ENCODE data around the gene RARS2.
"Not testable (repeated sequence)": the region's sequence is repeated elsewhere in the genome, so short reads cannot be mapped to it uniquely, and the experiment has no call there.

Gene RARS2

GRCh38 chr6:87504441-87504840 is 85.3 kb downstream of the RARS2 start:
- intact Hi-C loops (cut with micrococcal nuclease) = loop anchor here (10.0 kb wide), 1 partner anchor 110 kb away; no protein-coding TSS in a partner anchor
- H3K9me3 Mint-ChIP-seq = no peaks in the 10 kb centered on the region
- no peak overlapping the region for H3K4me3 Mint-ChIP-seq
- H3K27ac Mint-ChIP-seq = no peak overlapping the region
- H3K27me3 Mint-ChIP-seq = no peaks in the 10 kb centered on the region
- H3K4me1 Mint-ChIP-seq (ENCODE audit: low read depth) = no peaks in the 10 kb centered on the region
- H3K36me3 Mint-ChIP-seq (ENCODE audit: low read depth) = peaks cover 59% of the 10 kb centered on the region

GRCh38 chr6:87501809-87502572 is 87.8 kb downstream of the RARS2 start:
- Mint-ChIP-seq H3K4me1 (ENCODE audit: low read depth) (no peaks in the 10 kb centered on the region), H3K27ac (no peak overlapping the region), H3K36me3 (ENCODE audit: low read depth) (peaks cover 59% of the 10 kb centered on the region), H3K9me3 (no peaks in the 10 kb centered on the region), H3K4me3 (no peak overlapping the region), H3K27me3 (no peaks in the 10 kb centered on the region)
- intact Hi-C loops (cut with micrococcal nuclease) = loop anchor here (10.0 kb wide), 1 partner anchor 107 kb away; no protein-coding TSS in a partner anchor

GRCh38 chr6:87498048-87498447 is 91.7 kb downstream of the RARS2 start:
- intact Hi-C loops (cut with micrococcal nuclease) = no loop called here
- Mint-ChIP-seq H3K9me3 (no peaks in the 10 kb centered on the region), H3K27ac (no peak overlapping the region), H3K36me3 (ENCODE audit: low read depth) (peaks cover 22% of the 10 kb centered on the region), H3K27me3 (no peaks in the 10 kb centered on the region), H3K4me1 (ENCODE audit: low read depth) (no peaks in the 10 kb centered on the region), H3K4me3 (no peak overlapping the region)

GRCh38 chr6:87494761-87495422 is 94.9 kb downstream of the RARS2 start:
- intact Hi-C loops (cut with micrococcal nuclease) = no loop called here
- H3K4me1 Mint-ChIP-seq (ENCODE audit: low read depth) = no peaks in the 10 kb centered on the region
- no peaks in the 10 kb centered on the region for H3K9me3 Mint-ChIP-seq
- H3K27me3 Mint-ChIP-seq = no peaks in the 10 kb centered on the region
- H3K36me3 Mint-ChIP-seq (ENCODE audit: low read depth) = peaks cover 8% of the 10 kb centered on the region
- H3K27ac Mint-ChIP-seq = no peak overlapping the region
- no peak overlapping the region for H3K4me3 Mint-ChIP-seq

- H3K9me3 Mint-ChIP-seq; H3K4me3 Mint-ChIP-seq; H3K4me1 Mint-ChIP-seq (ENCODE audit: low read depth); H3K27ac Mint-ChIP-seq; H3K27me3 Mint-ChIP-seq; intact Hi-C loops (cut with micrococcal nuclease): not testable (repeated sequence)
- peaks cover 21% of the 10 kb centered on the region for H3K36me3 Mint-ChIP-seq (ENCODE audit: low read depth)
Observed at GRCh38 chr6:87489326-87489725, 100.5 kb downstream of the RARS2 start.

GRCh38 chr6:87487555-87487954 is 102.2 kb downstream of the RARS2 start:
- intact Hi-C loops (cut with micrococcal nuclease) = no loop called here
- Mint-ChIP-seq H3K4me3 (no peak overlapping the region), H3K36me3 (ENCODE audit: low read depth) (peaks cover 23% of the 10 kb centered on the region), H3K4me1 (ENCODE audit: low read depth) (peaks cover 23% of the 10 kb centered on the region), H3K27ac (no peak overlapping the region), H3K27me3 (no peaks in the 10 kb centered on the region), H3K9me3 (no peaks in the 10 kb centered on the region)

GRCh38 chr6:87484491-87484890 is 105.3 kb downstream of the RARS2 start:
- Mint-ChIP-seq H3K4me3 (no peak overlapping the region), H3K27ac (no peak overlapping the region), H3K27me3 (no peaks in the 10 kb centered on the region), H3K36me3 (ENCODE audit: low read depth) (peaks cover 31% of the 10 kb centered on the region), H3K9me3 (no peaks in the 10 kb centered on the region), H3K4me1 (ENCODE audit: low read depth) (peaks cover 37% of the 10 kb centered on the region)
- intact Hi-C loops (cut with micrococcal nuclease) = no loop called here

GRCh38 chr6:87483929-87484328 is 105.9 kb downstream of the RARS2 start:
- Mint-ChIP-seq H3K4me1 (ENCODE audit: low read depth) (peaks cover 37% of the 10 kb centered on the region), H3K9me3 (no peaks in the 10 kb centered on the region), H3K27ac (peak overlapping the region; percentile 52), H3K36me3 (ENCODE audit: low read depth) (peaks cover 36% of the 10 kb centered on the region), H3K4me3 (no peak overlapping the region), H3K27me3 (no peaks in the 10 kb centered on the region)
- intact Hi-C loops (cut with micrococcal nuclease) = no loop called here

- H3K9me3 Mint-ChIP-seq = no peaks in the 10 kb centered on the region
- H3K4me3 Mint-ChIP-seq = no peak overlapping the region
- H3K36me3 Mint-ChIP-seq (ENCODE audit: low read depth) = peaks cover 44% of the 10 kb centered on the region
- H3K27ac Mint-ChIP-seq = peak overlapping the region; percentile 33
- peaks cover 28% of the 10 kb centered on the region for H3K4me1 Mint-ChIP-seq (ENCODE audit: low read depth)
- intact Hi-C loops (cut with micrococcal nuclease) = no loop called here
- no peaks in the 10 kb centered on the region for H3K27me3 Mint-ChIP-seq
Observed at GRCh38 chr6:87482366-87482765, 107.4 kb downstream of the RARS2 start.

- H3K27me3 Mint-ChIP-seq = no peaks in the 10 kb centered on the region
- peak overlapping the region; percentile 33 for H3K27ac Mint-ChIP-seq
- H3K9me3 Mint-ChIP-seq = no peaks in the 10 kb centered on the region
- H3K4me3 Mint-ChIP-seq = no peak overlapping the region
- peaks cover 44% of the 10 kb centered on the region for H3K36me3 Mint-ChIP-seq (ENCODE audit: low read depth)
- intact Hi-C loops (cut with micrococcal nuclease) = no loop called here
- H3K4me1 Mint-ChIP-seq (ENCODE audit: low read depth) = peaks cover 28% of the 10 kb centered on the region
Observed at GRCh38 chr6:87481931-87482330, 107.9 kb downstream of the RARS2 start.

GRCh38 chr6:87473419-87473903 is 116.3 kb downstream of the RARS2 start:
- H3K4me3 Mint-ChIP-seq = peak overlapping the region; percentile 94
- peaks cover 21% of the 10 kb centered on the region for H3K36me3 Mint-ChIP-seq (ENCODE audit: low read depth)

GRCh38 chr6:87472525-87473418 is 117.0 kb downstream of the RARS2 start, which contains the start of gene SLC35A1:
SLC35A1 (plus strand) TSS chr6:87472974; CDS start chr6:87473004, 30 bp downstream.
- H3K27me3 Mint-ChIP-seq = no peaks in the 10 kb centered on the region
- peaks cover 14% of the 10 kb centered on the region for H3K36me3 Mint-ChIP-seq (ENCODE audit: low read depth)
- intact Hi-C loops (cut with micrococcal nuclease) = loop anchor here (2.0 to 10.0 kb wide), 6 partner anchors 65 to 1492 kb away; partner anchors contain the start of genes CFAP206, ORC3, RNGTT and SMIM8
- peak within 1 kb of the TSS; percentile 94 for H3K4me3 Mint-ChIP-seq
- peaks cover 13% of the 10 kb centered on the region for H3K4me1 Mint-ChIP-seq (ENCODE audit: low read depth)
- H3K27ac Mint-ChIP-seq = peak within 1 kb of the TSS; percentile 99
- no peaks in the 10 kb centered on the region for H3K9me3 Mint-ChIP-seq

More at GRCh38 chr6:87473419-87473903, 116.3 kb downstream of the RARS2 start:
- no peaks in the 10 kb centered on the region for H3K9me3 Mint-ChIP-seq
- peaks cover 13% of the 10 kb centered on the region for H3K4me1 Mint-ChIP-seq (ENCODE audit: low read depth)
- intact Hi-C loops (cut with micrococcal nuclease) = loop anchor here (2.0 to 10.0 kb wide), 6 partner anchors 66 to 1491 kb away; partner anchors contain the start of genes CFAP206, ORC3, RNGTT and SMIM8
- H3K27me3 Mint-ChIP-seq = no peaks in the 10 kb centered on the region
- H3K27ac Mint-ChIP-seq = peak overlapping the region; percentile 99

GRCh38 chr6:87465051-87465450 is 124.7 kb downstream of the RARS2 start:
- Mint-ChIP-seq H3K4me3 (no peak overlapping the region), H3K27ac (no peak overlapping the region), H3K36me3 (ENCODE audit: low read depth) (no peaks in the 10 kb centered on the region), H3K27me3 (peaks cover 11% of the 10 kb centered on the region), H3K9me3 (peaks cover 9% of the 10 kb centered on the region), H3K4me1 (ENCODE audit: low read depth) (no peaks in the 10 kb centered on the region)
- intact Hi-C loops (cut with micrococcal nuclease) = no loop called here

All from dendritic cell treated with granulocyte-macrophage colony-stimulating factor and Interleukin-4, amounts not matched to agents 40 ng/mL and 50 ng/mL, for 4 days (primary cell).